Activated CD8-positive, alpha-beta memory T cell treated with anti-CD3 and anti-CD28 coated beads for 36 hours (primary cell): ENCODE results near the gene ARMC3. TPM values are rescaled to one million over a fixed set of nuclear protein-coding genes. Genes with fewer than 3 reads are reported as not detected.

Source experiments
- CTCF ChIA-PET: fragments of 350-600 bp; sonication (Branson Sonifier 250); formaldehyde crosslinking; loops from one replicate; lab custom pipeline; 2021; ENCODE audit warnings: antibody characterized with exemption; lab: Charles Lee
- POLR2A ChIA-PET: fragments of 350-600 bp; sonication (Branson Sonifier 250); formaldehyde crosslinking; loops from one replicate; lab custom pipeline; 2021; ENCODE audit warnings: antibody characterized with exemption; lab: Charles Lee
- total RNA-seq, 2 experiments: library from RNA; stranded (reverse); gene quantifications; one replicate each; pipeline ENCODE4 v1.2.3, GENCODE V29; 2021

ARMC3 gene
- total RNA-seq, 2 experiments from 2014 or later = not detected

DNA sequence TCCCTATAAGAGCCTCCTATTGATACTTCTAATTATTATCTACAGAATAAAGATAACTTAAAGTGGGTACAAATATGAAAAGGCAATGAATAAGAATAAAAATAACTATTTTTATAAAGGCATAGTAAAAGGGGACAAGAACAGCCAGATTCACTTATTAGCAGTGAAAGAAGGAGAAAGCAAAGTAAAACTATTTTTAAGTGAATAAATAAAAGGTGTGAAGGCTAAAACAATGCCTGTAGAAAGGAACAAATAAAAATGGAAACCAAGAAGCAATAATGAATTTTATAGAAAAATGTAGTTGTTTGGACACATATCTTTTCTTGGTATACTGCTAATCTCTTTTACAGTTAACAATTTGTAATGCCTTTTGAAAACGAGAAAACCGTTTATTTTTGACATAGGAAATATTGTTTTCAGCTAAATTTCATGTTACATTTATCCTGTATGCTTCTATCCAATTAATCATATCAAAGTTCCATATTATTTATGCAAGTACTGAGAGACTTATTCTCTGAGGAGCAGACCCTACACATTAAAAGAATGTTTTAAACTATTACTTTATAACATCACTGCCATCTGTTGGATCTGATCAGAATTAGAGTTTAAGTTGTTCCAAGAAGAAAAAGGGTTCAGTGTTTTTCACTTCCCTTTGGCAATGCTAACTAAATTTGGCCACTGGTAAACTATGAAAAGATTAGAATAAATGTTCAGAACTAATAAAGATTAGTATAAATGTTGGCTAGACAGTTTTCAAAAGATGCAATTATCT, 59.1 kb downstream of the ARMC3 start:
- POLR2A ChIA-PET = no interaction called here
- CTCF ChIA-PET = interaction anchor here (2.3 kb wide), 1 partner anchor 413 kb away, joined by 9 read pairs; no protein-coding TSS in a partner anchor

DNA sequence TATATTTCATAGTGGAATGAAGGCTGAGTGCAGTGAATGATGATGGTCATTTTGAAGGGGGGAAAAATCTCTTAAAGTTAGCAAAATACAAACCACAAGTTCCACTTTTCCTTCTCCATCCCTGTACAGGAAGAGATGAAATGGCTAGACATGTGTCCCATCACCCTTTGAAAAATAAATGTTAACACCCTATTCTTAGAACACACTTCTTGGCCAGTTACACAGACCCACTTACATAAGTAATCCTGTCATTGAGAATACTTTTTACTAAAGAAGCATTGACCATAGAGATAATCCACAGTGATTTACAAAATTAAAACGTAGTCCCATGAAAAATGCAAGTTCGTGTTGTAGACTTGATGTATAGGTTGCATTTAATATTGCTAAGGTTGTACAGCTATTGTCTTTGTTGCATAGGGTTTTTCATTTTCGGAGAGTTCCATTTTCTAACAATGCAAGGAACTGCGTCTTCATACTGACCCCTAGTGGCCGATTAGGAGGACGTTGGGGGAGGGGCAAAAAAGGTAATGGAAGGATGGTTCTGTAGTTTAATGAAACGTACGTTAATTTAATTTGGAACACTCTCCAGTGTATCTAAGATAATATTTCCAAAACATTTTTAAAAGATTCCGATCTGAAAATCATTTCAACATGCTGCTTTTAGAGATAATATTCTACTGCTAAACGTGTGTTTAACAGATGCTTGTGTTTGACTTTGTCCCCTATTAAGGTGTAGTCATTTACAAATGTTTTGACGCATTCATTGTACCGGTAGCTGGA, 60.9 kb downstream of the ARMC3 start:
- CTCF ChIA-PET = interaction anchor here (0.6 to 2.3 kb wide), 7 partner anchors 9 to 978 kb away, joined by 3 to 9 read pairs (median 3); no protein-coding TSS in a partner anchor
- POLR2A ChIA-PET = no interaction called here

DNA sequence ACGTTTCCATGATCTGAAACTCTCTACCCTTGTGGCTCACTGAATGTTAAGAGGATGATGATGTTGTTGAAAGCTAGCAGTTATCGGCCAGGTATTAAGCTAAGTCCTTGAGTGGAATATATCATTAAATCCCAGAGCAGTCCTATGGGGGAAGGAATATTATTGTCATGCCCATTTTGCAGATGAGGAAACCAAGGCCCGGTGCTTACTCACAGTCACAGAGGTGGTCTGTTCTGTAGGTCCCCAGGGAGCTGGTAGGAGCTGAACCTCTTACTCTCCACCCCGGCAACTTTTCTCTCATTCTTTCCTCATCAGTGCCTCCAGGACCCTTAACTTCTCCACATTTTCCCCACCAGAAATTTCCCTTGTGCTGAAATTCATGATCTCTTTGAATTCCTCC, 62.6 kb downstream of the ARMC3 start:
- POLR2A ChIA-PET = no interaction called here

DNA sequence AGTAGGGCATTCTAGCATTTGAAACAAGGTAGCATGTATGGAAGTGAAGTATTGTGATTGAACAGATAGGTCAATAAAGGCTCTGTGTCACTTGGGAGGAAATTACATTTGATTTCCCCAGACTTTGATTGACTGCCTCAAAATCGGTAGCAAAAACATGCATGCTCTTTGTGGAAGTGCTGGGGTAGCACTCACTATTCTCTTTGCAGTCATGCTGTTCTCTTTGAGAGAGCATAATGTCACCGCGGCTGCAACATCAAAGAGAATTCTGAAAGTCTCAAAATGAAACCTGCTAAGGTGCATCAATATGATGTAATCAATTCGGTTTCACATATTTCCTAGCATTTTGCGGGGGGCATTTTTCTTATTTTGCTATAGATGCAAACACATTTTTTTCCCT, 64.2 kb downstream of the ARMC3 start:
- ChIA-PET POLR2A (no interaction called here), CTCF (no interaction called here)

More for the DNA sequence above, 62.6 kb downstream of the ARMC3 start:
- CTCF ChIA-PET = no interaction called here

DNA sequence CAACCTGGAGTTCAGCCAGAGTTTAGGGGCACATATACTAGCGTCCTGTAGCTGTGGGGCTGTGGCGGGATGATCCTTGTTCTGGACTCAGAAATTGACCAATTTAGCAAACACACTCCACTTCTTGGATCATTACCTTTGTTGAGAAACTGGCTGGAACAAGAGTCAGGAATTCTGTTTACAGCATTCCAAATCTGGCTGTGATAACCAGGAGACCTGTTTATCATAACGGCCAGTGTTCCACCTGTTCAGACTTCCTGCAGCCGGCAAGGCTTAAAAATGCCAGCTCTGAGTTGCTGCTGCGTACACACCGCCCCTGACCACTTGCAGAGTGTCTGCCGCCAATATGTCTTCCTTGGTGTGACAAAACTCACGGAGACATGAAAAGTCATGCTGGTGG, 64.8 kb downstream of the ARMC3 start:
- CTCF ChIA-PET = no interaction called here

DNA sequence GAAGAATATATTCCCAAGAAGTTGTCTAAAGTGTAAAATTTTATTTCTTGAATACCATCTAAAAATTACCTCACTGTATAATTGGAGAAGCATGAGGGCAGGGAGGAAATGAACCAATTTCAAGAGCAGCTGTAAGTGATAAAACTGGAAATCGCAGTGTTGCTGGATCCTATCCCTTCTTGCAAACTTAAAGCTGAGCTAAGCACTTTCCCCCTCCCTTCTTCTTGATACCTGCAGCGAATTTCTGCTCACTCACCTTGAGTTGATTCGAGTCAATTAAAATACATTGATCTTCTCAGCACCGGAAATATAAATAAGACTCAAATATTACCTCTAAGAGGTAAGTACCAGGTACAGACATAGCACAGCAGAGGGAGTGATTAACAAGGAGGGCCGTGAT, 65.5 kb downstream of the ARMC3 start:
- ChIA-PET CTCF (no interaction called here), POLR2A (no interaction called here)

More for the DNA sequence above, 64.8 kb downstream of the ARMC3 start:
- POLR2A ChIA-PET = no interaction called here

DNA sequence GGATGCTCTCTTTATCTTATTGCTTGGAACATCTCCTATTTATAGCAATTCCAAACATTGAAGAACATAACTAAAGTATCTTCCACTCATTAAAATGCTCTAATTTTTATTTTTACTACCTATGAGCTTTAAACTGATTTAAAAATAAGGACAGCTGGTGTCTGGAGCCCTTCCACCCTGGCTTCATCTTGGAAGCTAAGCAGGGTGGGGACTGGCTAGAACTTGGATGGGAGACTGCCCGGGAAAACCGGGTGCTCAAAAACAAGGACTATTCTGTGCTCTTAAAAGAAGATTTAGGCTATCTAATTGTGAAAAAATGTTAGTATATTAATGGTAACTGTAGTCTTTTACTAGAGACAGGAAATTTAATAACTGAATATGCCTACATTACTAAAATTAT, 69.2 kb downstream of the ARMC3 start:
- ChIA-PET POLR2A (interaction anchor here (0.5 kb wide), 1 partner anchor 66 kb away, joined by 5 read pairs; no protein-coding TSS in a partner anchor), CTCF (interaction anchor here (2.1 kb wide), 1 partner anchor 8 kb away, joined by 6 read pairs; no protein-coding TSS in a partner anchor)

DNA sequence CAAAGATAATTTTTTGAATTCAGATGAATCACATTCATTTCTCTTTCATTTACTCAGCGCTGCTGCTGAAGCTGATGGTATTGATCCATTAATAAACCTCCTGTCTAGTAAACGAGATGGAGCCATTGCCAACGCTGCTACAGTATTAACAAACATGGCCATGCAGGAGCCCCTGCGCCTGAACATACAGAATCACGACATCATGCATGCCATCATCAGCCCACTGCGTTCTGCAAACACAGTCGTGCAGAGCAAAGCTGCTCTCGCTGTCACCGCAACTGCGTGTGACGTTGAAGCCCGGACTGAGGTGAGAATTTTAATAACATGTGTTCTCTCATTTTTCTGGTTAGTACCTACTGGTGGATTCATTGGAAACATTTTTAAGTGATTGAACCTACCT, 70.2 kb downstream of the ARMC3 start:
- POLR2A ChIA-PET = no interaction called here
- CTCF ChIA-PET = interaction anchor here (2.1 kb wide), 1 partner anchor 9 kb away, joined by 6 read pairs; no protein-coding TSS in a partner anchor

DNA sequence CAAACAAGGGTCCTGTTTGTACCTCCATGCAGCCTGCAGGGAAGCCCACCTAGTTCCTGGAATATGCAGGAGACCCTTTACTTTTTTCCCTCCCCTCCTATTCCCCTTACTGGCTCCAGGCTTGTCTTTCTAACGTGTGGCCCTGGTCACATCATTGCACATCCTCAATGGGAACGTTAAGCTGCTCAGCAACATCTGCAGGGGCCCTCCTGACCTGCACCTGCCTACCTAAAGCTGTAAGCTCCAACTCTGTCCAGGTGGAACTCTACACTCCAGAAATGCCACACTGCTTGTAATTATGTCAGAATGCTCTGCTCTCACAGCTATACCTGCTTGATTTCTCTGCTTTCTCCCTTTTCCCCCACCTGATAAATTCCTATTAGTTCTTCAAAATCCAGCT, 72.1 kb downstream of the ARMC3 start:
- POLR2A ChIA-PET = no interaction called here
- CTCF ChIA-PET = no interaction called here

DNA sequence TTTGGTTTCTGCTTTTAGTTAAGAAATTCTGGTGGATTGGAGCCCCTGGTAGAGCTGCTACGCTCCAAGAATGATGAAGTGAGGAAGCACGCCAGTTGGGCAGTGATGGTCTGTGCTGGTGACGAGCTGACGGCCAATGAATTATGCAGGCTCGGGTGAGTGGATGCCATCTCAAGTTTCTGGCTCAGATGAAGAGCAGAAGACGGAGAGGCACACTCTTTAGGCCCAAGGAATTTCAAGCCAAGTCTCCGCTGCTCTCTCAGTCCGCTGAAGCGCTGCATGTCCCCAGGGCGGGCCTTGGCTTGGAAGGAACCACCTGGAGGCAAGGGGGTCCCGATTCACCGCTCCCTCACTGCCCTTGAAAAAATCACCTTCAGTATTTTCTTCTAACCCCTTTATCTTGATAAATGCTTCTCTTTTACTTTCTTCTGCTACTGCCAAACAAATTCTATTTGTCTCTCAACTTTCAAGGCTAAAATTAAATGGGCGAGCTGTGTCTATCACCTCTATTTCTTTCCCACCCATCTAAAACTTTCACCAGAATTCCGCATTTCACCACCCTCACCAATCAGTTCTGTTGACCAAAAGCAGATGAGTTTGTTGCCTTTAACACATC, 74.2 kb downstream of the ARMC3 start:
- POLR2A ChIA-PET = no interaction called here
- CTCF ChIA-PET = no interaction called here

DNA sequence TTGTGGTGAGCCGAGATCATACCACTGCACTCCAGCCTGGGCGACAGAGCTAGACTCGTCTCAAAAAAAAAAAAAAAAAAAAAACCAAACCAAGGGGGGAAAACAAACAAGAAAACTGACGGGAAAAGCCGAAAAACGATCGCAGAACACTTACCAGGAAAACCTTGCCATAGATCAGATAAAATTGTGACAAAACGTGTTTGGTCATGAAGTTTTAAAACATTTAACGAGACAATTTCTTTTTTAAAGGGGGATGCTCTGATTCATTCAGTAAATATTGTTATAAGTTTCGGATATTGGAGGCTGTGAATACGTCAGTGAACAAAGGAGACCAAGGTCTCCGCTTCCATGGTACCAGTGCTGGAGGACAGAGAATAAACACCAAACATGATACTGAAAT, 77.3 kb downstream of the ARMC3 start:
- ChIA-PET CTCF (no interaction called here), POLR2A (no interaction called here)

DNA sequence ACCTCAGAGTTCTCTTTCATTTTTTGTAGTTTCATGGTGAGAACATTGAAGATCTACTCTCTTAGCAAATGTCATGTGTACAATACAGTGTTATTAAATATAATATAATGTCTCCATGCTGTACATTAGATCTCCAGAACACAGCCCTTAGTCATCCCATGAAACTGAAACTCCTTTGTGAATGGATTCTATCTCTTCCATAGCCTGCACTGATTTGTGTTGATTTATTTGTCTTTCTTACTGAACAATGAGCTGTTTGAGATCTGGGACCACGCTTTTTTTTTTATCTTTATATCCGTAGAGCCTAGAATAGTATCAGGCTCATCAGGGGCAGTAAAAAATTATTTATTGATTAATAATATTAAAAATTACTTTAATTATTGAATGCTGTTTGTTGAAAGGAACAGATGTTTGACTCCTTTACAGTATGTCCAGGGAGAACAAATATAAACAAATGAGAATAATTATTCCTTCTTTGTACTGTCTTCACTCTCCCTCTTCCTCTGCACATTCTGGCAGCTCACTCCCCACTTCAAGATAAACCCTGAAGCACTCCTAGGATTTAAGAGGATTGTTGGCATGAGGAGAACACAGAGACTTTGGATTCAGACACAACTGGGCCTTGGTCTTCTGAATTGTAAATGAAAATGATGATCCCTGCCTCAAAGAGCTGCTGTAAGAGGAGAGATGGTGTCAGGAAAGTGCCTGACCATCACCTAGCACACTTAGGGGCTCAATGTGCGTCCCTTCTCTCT, 85.9 kb downstream of the ARMC3 start:
- POLR2A ChIA-PET = no interaction called here

DNA sequence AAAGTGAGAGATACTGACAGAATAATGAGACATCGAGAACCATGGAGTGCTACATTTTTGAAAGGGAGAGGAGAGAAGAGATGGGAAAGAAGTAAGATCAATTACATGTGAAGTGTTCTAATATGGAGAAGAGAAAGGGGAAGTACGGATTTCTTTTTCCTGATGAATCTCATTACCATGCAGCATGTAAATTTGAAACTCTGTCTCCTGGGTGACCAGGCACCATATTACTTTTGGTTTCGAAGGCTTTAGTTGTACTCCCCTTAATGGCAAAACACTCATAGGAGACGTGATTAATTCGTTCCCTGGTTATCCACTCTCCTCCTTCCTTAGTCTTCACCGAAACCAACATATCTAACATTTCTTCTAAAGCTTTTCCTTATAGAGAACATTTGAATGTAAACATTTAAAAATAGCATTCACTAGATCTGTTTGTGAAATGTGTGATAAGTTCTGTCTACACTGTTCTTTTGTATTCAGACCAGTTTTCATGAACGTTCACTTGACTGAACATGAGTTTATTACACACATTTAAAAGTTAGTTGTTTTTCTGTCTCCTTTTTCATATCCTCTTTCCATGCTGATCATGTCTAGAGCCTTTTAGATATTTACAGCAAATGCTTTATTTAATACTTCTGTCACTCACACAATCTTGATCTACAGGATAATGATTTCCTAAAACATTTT, 87.3 kb downstream of the ARMC3 start:
- POLR2A ChIA-PET = no interaction called here
- CTCF ChIA-PET = no interaction called here

More for the DNA sequence above, 85.9 kb downstream of the ARMC3 start:
- CTCF ChIA-PET = no interaction called here

DNA sequence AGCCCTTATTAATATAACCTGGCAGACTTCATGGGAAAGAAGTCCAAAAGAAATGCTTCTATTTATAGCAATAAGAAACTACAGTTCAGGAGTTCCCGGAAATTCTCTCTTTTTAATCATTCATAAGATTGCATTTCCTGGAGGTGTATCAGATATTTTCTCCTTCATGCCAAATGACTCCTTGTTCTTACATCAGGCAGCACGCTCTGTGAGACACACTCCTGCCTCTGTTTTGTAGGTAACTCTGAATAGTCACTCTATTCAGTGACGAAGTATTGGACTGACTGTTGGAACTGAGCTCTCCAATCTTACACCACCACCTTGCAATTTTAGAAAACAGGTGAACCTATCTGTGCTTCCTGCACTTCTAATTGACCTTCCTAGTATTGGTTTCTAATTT, 88.8 kb downstream of the ARMC3 start:
- CTCF ChIA-PET = no interaction called here
- POLR2A ChIA-PET = no interaction called here

DNA sequence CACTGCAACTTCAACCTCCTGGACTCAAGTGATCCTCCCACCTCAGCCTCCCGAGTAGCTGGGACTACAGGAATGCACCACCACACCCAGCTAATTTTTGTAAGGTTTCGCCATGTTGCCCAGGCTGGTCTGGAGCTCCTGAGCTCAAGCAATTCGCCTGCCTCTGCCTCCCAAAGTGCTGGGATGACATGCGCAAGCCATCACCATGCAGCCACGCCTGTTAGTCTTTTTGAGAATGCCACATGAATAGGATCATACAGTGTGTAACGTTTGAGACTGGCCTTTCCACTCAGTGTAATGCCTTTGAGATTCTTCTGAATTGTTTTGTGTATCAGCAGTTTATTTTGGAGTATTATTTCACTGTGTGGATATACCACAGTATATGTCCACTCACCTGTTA, 91.8 kb downstream of the ARMC3 start:
- ChIA-PET CTCF (no interaction called here), POLR2A (no interaction called here)

DNA sequence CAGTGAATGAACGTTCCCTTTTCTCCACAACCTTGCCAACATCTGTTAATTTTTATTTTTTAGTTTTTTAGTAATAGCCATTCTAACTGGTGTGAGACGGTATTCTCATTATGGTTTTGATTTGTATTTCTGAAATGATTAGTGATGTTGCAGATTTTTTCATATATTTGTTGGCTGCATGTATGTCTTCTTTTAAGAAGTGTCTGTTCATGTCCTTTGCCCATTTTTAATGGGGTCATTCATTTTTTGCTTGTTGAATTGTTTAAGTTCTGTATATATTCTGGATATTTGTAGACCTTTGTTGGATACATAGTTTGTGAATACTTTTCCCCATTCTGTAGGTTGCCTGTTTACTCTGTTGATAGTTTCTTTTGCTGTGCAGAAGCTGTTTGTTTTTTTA, 93.6 kb downstream of the ARMC3 start:
- POLR2A ChIA-PET = no interaction called here
- CTCF ChIA-PET = no interaction called here

DNA sequence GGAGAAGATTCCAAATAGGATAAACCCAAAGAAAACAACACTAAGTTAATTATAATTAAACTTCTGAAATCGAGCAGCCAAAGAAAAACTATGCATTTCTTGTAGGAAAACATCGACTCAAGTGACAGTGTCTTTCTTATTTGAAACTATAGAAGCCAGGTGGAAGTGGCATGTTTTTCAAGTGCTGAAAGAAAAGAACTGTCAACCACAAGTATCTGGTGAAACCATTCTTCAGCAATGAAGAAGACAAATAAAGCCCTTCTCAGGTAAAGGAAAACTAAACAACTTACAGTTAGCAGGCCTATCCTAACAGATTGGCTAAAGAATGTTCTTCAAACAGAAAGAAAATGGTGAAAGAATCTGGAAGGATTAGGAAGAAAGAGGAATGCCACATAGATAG, 96.1 kb downstream of the ARMC3 start:
- POLR2A ChIA-PET = no interaction called here
- CTCF ChIA-PET = no interaction called here

DNA sequence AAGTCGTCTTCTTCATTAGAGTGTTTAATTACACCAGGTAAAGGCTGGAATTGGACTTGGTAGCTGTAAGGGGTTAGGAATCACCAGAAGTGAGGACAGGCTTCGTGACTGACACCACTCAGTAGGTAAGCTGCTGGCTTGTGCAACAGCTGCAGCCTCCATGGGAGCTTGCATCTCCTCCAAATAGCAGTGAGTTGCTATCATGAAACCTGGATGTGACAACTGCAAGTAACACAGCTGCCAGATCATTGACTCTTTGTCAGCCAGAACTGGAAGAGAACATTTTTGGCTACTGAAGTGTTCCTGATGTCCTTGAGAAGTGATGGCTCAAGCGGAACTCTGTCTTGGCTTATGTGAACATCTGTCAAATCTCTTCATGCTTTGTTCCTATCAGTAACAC, 103.5 kb downstream of the ARMC3 start:
- ChIA-PET POLR2A (no interaction called here), CTCF (no interaction called here)

DNA sequence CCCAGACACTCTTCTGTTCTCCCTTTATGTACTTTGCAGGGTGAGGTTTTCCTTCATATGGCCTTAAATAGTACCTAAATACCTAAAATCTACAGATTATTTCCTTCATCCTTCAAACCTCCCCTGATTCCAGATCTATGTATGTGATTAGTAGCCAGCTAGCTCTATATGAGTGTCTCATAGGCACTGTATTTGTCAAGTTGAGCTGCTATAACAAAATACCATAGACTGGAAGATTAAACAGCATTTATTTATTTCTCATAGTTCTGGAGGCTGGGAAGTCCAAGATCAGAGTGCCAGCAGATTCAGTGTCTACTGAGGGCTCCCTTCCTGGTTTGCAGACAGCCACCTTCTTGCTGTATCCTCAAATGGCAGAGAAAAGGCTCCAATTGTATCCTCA, 106.9 kb downstream of the ARMC3 start:
- POLR2A ChIA-PET = no interaction called here

More for the DNA sequence above, 106.9 kb downstream of the ARMC3 start:
- CTCF ChIA-PET = no interaction called here
